Retina (tissue), 1 donor: ENCODE data around the gene COL20A1.

Experiments used
- DNase-seq: peaks from one replicate; pipeline ENCODE4 v3.0.0-alpha.2; 2016

COL20A1 gene

GRCh38 chr20:63261060-63261794, 31.8 kb upstream of the COL20A1 start:
- DNase-seq, result peak; percentile 86

- DNase-seq, result no peak
These were observed 31.0 kb upstream of the COL20A1 start for GRCh38 chr20:63261795-63262528.

GRCh38 chr20:63262836-63263235, 30.1 kb upstream of the COL20A1 start:
- DNase-seq, result no peak

GRCh38 chr20:63264000-63264399, 29.0 kb upstream of the COL20A1 start:
- no peak for DNase-seq

- DNase-seq, result peak; percentile 88
These were observed 28.5 kb upstream of the COL20A1 start for GRCh38 chr20:63264519-63264918.

- no peak for DNase-seq
These were observed 27.0 kb upstream of the COL20A1 start for GRCh38 chr20:63265891-63266515.

GRCh38 chr20:63267691-63268090, 25.3 kb upstream of the COL20A1 start:
- DNase-seq, result no peak

GRCh38 chr20:63268256-63268655, 24.7 kb upstream of the COL20A1 start:
- DNase-seq, result no peak

GRCh38 chr20:63268671-63269439, 24.1 kb upstream of the COL20A1 start:
- no peak for DNase-seq

- no peak for DNase-seq
These were observed 23.3 kb upstream of the COL20A1 start for GRCh38 chr20:63269724-63270123.

GRCh38 chr20:63270606-63271325, 22.2 kb upstream of the COL20A1 start:
- no peak for DNase-seq

GRCh38 chr20:63272105-63273058, 20.6 kb upstream of the COL20A1 start, which contains the start of gene ARFGAP1:
Gene ARFGAP1, plus strand, starts transcription at chr20:63272813. Its CDS starts 2,768 bp downstream, at chr20:63275581.
- peak; percentile 94 for DNase-seq

- no peak for DNase-seq
These were observed 19.9 kb upstream of the COL20A1 start for GRCh38 chr20:63273059-63273579.

- DNase-seq, result no peak
These were observed 19.2 kb upstream of the COL20A1 start for GRCh38 chr20:63273635-63274380.

GRCh38 chr20:63274381-63275228, 18.4 kb upstream of the COL20A1 start:
- no peak for DNase-seq

- DNase-seq, result no peak
These were observed 17.2 kb upstream of the COL20A1 start for GRCh38 chr20:63275825-63276224.

GRCh38 chr20:63276956-63277355, 16.0 kb upstream of the COL20A1 start:
- DNase-seq, result no peak

GRCh38 chr20:63277466-63278272, 15.3 kb upstream of the COL20A1 start:
- no peak for DNase-seq
